Endothelial cell of umbilical vein (primary cell): ENCODE results near the gene CD300C. TPM values are rescaled to one million over a fixed set of nuclear protein-coding genes. Genes with fewer than 3 reads are reported as not detected.
"Not testable (repeated sequence)": the region's sequence is repeated elsewhere in the genome, so short reads cannot be mapped to it uniquely, and the experiment has no call there.

ENCODE experiments used
- BruUV-seq: library from RNA; stranded (reverse); fragments of 400-500 nt; replicated peaks from 2 replicates; lab custom pipeline; 2021; lab: Mats Ljungman, UMichigan
- CTCF ChIA-PET: fragments of 300-600, 350-600 bp; sonication (Branson Sonifier 250); formaldehyde crosslinking; loops from one replicate; lab custom pipeline; 2021; ENCODE audit warnings: antibody characterized with exemption, inconsistent platforms; lab: Charles Lee
- POLR2A ChIA-PET: fragments of 300-600, 350-600 bp; sonication (Branson Sonifier 250); formaldehyde crosslinking; loops from one replicate; lab custom pipeline; 2021; ENCODE audit warnings: antibody characterized with exemption, inconsistent platforms; lab: Charles Lee
- DNase-seq: peaks from one replicate; pipeline ENCODE4 v3.0.0-alpha.2; 2011; ENCODE audit warnings: low read depth, low spot score
- FAIRE-seq: peaks from 2 replicates; lab custom pipeline; 2011; peaks lifted over from hg19 to GRCh38; lab: Jason Lieb, UNC
- H2AFZ ChIP-seq: 2 replicates; pipeline ENCODE4 v1.6.0; 2012; ENCODE audit warnings: low read depth, low read length, control low read depth, inconsistent platforms
- H3K27ac ChIP-seq: 2 replicates; pipeline ENCODE4 v1.5.1; 2011; ENCODE audit warnings: low read depth, mild to moderate bottlenecking, control low read depth, low read length, moderate library complexity; ENCODE audit not compliant: insufficient read depth
- H3K27me3 ChIP-seq, 2 experiments: 2 replicates each; pipeline versions ENCODE4 v1.6.0 to v1.6.1; 2011; ENCODE audit warnings: low read length in 2 of 2, mixed read lengths in 1 of 2; ENCODE audit not compliant: control insufficient read depth in 2 of 2, insufficient read depth in 2 of 2
- H3K36me3 ChIP-seq, 2 experiments: 2 replicates in 1 of 2; 3 replicates in 1 of 2; pipeline ENCODE4 v1.5.1; 2011; ENCODE audit warnings: low read length in 2 of 2, mild to moderate bottlenecking in 1 of 2, moderate library complexity in 1 of 2; ENCODE audit not compliant: control insufficient read depth in 2 of 2, insufficient read depth in 2 of 2; ENCODE audit errors: extremely low read depth in 1 of 2
- H3K4me1 ChIP-seq: 3 replicates; pipeline ENCODE4 v1.5.1; 2011; ENCODE audit warnings: mild to moderate bottlenecking, low read length; ENCODE audit not compliant: control insufficient read depth, insufficient read depth; ENCODE audit errors: extremely low read depth
- H3K4me2 ChIP-seq: 2 replicates; pipeline ENCODE4 v1.6.1; 2011; ENCODE audit warnings: low read length, control low read depth, mixed read lengths; ENCODE audit not compliant: insufficient read depth
- H3K4me3 ChIP-seq, 3 experiments: fragments of 200-600 bp in 1 of 3; sonication (generic), shearing (Covaris generic) in 1 of 3; replicated peaks in 1 of 3; 2 replicates each; pipeline ENCODE4 v1.5.1; 2011 to 2016; ENCODE audit warnings: control low read depth in 3 of 3, low read length in 3 of 3, mild to moderate bottlenecking in 2 of 3, inconsistent platforms in 1 of 3, low read depth in 1 of 3, moderate library complexity in 1 of 3; ENCODE audit not compliant: insufficient read depth in 1 of 3
- H3K79me2 ChIP-seq: 2 replicates; pipeline ENCODE4 v1.6.0; 2012; ENCODE audit warnings: low read length, inconsistent platforms; ENCODE audit not compliant: control insufficient read depth, insufficient read depth
- H3K9ac ChIP-seq: replicated peaks from 2 replicates; pipeline ENCODE3; 2011; ENCODE audit warnings: low read length, control low read depth; ENCODE audit not compliant: insufficient read depth; ENCODE audit errors: extremely low read depth
- H3K9me1 ChIP-seq: replicated peaks from 3 replicates; pipeline ENCODE4 v1.6.0; 2011; ENCODE audit warnings: mild to moderate bottlenecking, low read length; ENCODE audit not compliant: control insufficient read depth, insufficient read depth; ENCODE audit errors: extremely low read depth
- H3K9me3 ChIP-seq: replicated peaks from 2 replicates; pipeline ENCODE4 v1.5.1; 2012; ENCODE audit warnings: low read length, inconsistent platforms; ENCODE audit not compliant: control insufficient read depth, insufficient read depth
- H4K20me1 ChIP-seq: replicated peaks from 2 replicates; pipeline ENCODE3; 2011; ENCODE audit warnings: mild to moderate bottlenecking, low read length; ENCODE audit not compliant: control insufficient read depth, insufficient read depth; ENCODE audit errors: extremely low read depth
- CTCF ChIP-seq, 2 donors: IDR thresholded peaks; 1 replicate in 1 of 2; 2 replicates in 1 of 2; pipeline ENCODE4 v1.5.1; 2011; ENCODE audit warnings: low read length in 2 of 2, mild to moderate bottlenecking in 2 of 2, moderate library complexity in 2 of 2, control low read depth in 1 of 2, inconsistent platforms in 1 of 2, low read depth in 1 of 2; ENCODE audit not compliant: insufficient read depth in 1 of 2; ENCODE audit errors: extremely low read depth in 1 of 2
- EZH2 ChIP-seq: IDR thresholded peaks from 2 replicates; pipeline ENCODE4 v1.6.1; 2012; ENCODE audit warnings: borderline replicate concordance, low read depth, mild to moderate bottlenecking, moderate library complexity, low read length, inconsistent platforms; ENCODE audit not compliant: severe bottlenecking
- FOS ChIP-seq: IDR thresholded peaks from 2 replicates; pipeline ENCODE4 v1.6.1; 2011; ENCODE audit warnings: mild to moderate bottlenecking, low read length, moderate library complexity, borderline replicate concordance; ENCODE audit not compliant: insufficient read depth
- GATA2 ChIP-seq: IDR thresholded peaks from 2 replicates; pipeline ENCODE4 v1.7.0; 2011; ENCODE audit warnings: low read depth, mild to moderate bottlenecking, moderate library complexity, mixed read lengths, low read length; ENCODE audit not compliant: insufficient read length, insufficient read depth
- JUN ChIP-seq: IDR thresholded peaks from 2 replicates; pipeline ENCODE4 v1.6.1; 2011; ENCODE audit warnings: borderline replicate concordance, low read depth; ENCODE audit not compliant: insufficient read length, insufficient read depth
- MAX ChIP-seq: IDR thresholded peaks from 2 replicates; pipeline ENCODE4 v1.6.1; 2011; ENCODE audit not compliant: insufficient read depth, insufficient read length
- MYC ChIP-seq: IDR thresholded peaks from one replicate; pipeline ENCODE4 v1.6.1; 2011; ENCODE audit warnings: mild to moderate bottlenecking, low read depth, low read length
- POLR2A ChIP-seq: IDR thresholded peaks from 2 replicates; pipeline ENCODE4 v1.6.1; 2012; ENCODE audit warnings: low read depth, mild to moderate bottlenecking, control low read depth, low read length
- POLR2AphosphoS5 ChIP-seq: IDR thresholded peaks from 2 replicates; pipeline ENCODE4 v1.6.1; 2012; ENCODE audit warnings: low read depth, mild to moderate bottlenecking, control low read depth, low read length, moderate library complexity; ENCODE audit not compliant: insufficient read depth
- dilution Hi-C: fragments of 300-500 bp; cut with MboI; formaldehyde crosslinking; loops from one replicate; pipeline ENCODE4 v1.15.0; 2019; ENCODE audit warnings: low sequenced_read_pairs; ENCODE audit not compliant: extremely low pct_ligation_motif_present
- intact Hi-C: fragments of 100-400 bp; cut with micrococcal nuclease; formaldehyde crosslinking; loops from one replicate; pipeline ENCODE4 v1.10.0; 2022
- polyA plus RNA-seq, 4 experiments: library from polyadenylated mRNA; depleted of rRNA in 3 of 4; stranded (reverse) in 3 of 4; unstranded in 1 of 4; fragments of >200 nt; gene quantifications; 2 replicates each; pipeline versions ENCODE4 v1.2.1 to v1.2.3, GENCODE V29; 2011 to 2012; ENCODE audit warnings: missing spikeins in 1 of 4
- total RNA-seq: library from RNA; stranded (reverse); gene quantifications from 2 replicates; pipeline ENCODE4 v1.2.3, GENCODE V29; 2021

CD300C gene
- total and polyA plus RNA-seq, 2 donors (not counting 3 experiments of a cell fraction or from before 2014, with no cell fraction given), result not detected

GRCh38 chr17:74520016-74520434 lies 25.9 kb downstream of the CD300C start:
- CTCF ChIA-PET, result no interaction called here

GRCh38 chr17:74518413-74518981 lies 27.4 kb downstream of the CD300C start:
- H3K9me3 ChIP-seq, H3K36me3 ChIP-seq, H3K27me3 ChIP-seq, DNase-seq, H3K4me1 ChIP-seq, H3K27ac ChIP-seq, FAIRE-seq, dilution Hi-C loops, intact Hi-C loops, POLR2A ChIA-PET, H3K9me1 ChIP-seq, BruUV-seq, CTCF ChIA-PET, H2AFZ ChIP-seq, H3K9ac ChIP-seq, H3K4me3 ChIP-seq, H3K4me2 ChIP-seq, H3K79me2 ChIP-seq, H4K20me1 ChIP-seq: not testable (repeated sequence)

More at GRCh38 chr17:74520016-74520434, 25.9 kb downstream of the CD300C start:
- dilution Hi-C loops, result no loop called here
- Histone ChIP-seq H3K9me1 (no peaks in the 10 kb centered on the region), H3K4me2 (no peak overlapping the region), H3K4me3 (no peak overlapping the region), H3K9me3 (peaks cover 2% of the 10 kb centered on the region), H3K4me1 (no peaks in the 10 kb centered on the region), H4K20me1 (no peaks in the 10 kb centered on the region), H3K27me3 (no peaks in the 10 kb centered on the region), H3K9ac (no peak overlapping the region), H2AFZ (no peak overlapping the region), H3K79me2 (no peaks in the 10 kb centered on the region), H3K27ac (no peak overlapping the region), H3K36me3 (no peaks in the 10 kb centered on the region)
- DNase-seq (no peak), FAIRE-seq (no peak)
- BruUV-seq, result no TSS peak
- intact Hi-C loops, result no loop called here
- no peak for TF ChIP-seq FOS
- TF ChIP-seq EZH2, result no peak
- no peak for TF ChIP-seq MYC
- no peak for TF ChIP-seq JUN
- TF ChIP-seq CTCF (IDR thresholded peaks at IDR 0.05; ENCODE audit: extremely low read depth in 1 of 2, insufficient read depth in 1 of 2, low read depth in 1 of 2, low read length in 2 of 2), result no peak
- no peak for TF ChIP-seq GATA2
- TF ChIP-seq POLR2AphosphoS5, result no peak
- TF ChIP-seq MAX, result no peak
- no peak for TF ChIP-seq POLR2A
- POLR2A ChIA-PET, result no interaction called here
